Activated naive CD8-positive, alpha-beta T cell (primary cell): ENCODE results near the gene HOXB8.

Experiments
- H3K27ac Mint-ChIP-seq: one replicate; pipeline ENCODE4 v1.8.0; 2021; ENCODE audit warnings: mixed read lengths
- H3K27me3 Mint-ChIP-seq: one replicate; pipeline ENCODE4 v1.8.0; 2021; ENCODE audit warnings: mixed read lengths
- H3K36me3 Mint-ChIP-seq: one replicate; pipeline ENCODE4 v1.8.0; 2021; ENCODE audit warnings: mixed read lengths
- H3K4me1 Mint-ChIP-seq: one replicate; pipeline ENCODE4 v1.8.0; 2021; ENCODE audit warnings: low read depth, mixed read lengths
- H3K4me3 Mint-ChIP-seq: one replicate; pipeline ENCODE4 v1.8.0; 2021; ENCODE audit warnings: mild to moderate bottlenecking, mixed read lengths
- H3K9me3 Mint-ChIP-seq: one replicate; pipeline ENCODE4 v1.8.0; 2021; ENCODE audit warnings: low read depth, mixed read lengths

The HOXB8 gene

DNA sequence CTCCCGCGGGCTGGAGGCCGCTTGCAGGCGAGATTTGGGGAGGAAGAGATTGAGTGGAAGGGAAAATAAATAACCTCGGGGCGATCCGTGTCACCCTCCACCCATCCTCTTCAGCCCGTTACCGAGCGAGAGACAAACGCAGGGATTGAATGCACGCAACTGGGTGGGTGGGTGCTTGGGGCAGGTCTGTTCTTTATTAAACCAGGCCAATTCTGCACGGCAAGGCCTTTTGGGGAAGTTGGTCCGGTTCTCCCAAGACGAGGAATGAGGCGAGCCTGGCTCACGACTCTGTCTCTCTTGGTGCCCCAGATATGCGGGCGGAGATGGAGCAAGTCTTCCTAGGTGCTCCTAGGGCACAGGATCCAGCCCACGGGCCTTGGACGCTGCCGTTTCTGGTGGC is 3.9 kb downstream of the HOXB8 start:
- Mint-ChIP-seq H3K4me3 (peak overlapping the region; percentile 98), H3K27me3 (peaks cover 42% of the 10 kb centered on the region), H3K9me3 (no peaks in the 10 kb centered on the region), H3K27ac (no peak overlapping the region), H3K36me3 (no peaks in the 10 kb centered on the region), H3K4me1 (peaks cover 34% of the 10 kb centered on the region)

DNA sequence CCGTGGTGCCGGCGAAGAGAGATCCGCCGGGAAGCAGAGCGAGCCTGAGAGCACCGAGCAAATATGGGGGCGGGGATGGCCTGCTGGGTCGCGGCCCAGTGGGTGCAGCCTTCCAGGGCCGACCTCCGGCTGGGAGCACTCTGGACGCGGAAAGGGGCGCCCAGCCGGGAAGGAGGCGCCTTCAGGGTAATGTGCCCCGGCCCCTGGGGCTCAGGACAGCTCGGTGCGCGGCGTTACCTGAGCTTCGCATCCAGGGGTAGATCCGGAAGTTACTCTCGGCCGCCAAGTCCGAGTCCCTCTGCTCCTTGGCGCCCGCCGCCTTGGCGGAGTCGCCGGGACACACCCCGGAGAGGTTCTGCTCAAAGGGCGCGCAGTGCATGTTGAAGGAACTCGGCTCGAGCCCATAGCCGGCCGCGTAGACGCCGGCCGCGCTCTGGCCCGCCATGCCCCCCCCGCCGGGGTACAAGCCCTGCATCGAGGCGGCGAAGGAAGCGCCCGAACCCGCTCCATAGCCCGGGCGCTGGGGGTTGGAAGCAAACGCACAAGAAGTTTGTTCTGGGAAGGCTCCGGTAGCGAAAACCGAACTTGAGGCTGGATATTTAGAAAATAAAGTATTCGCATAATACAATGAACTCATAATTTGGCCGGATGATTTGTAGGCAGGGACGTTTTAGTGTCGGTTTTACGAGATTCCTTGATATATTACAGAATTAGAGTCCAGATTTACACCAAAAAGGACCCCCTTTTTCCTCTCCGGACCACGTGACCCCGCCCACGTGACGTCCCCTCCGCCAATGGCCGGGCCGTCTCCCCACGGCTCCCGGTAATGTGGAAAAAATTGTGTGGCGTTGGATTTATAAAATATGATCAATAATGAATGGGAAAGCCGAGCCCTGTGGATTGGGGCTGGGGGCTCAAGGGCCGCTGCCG is 4.5 kb downstream of the HOXB8 start, which contains the start of gene HOXB7:
HOXB7 (minus strand) TSS at position 736 of the 930 bp plus-strand sequence; CDS start at position 637, 99 bp downstream.
- no peak within 1 kb of the TSS for H3K27ac Mint-ChIP-seq
- no peaks in the 10 kb centered on the region for H3K36me3 Mint-ChIP-seq
- H3K27me3 Mint-ChIP-seq, result peaks cover 38% of the 10 kb centered on the region
- H3K4me1 Mint-ChIP-seq, result peaks cover 33% of the 10 kb centered on the region
- H3K4me3 Mint-ChIP-seq, result peak within 1 kb of the TSS; percentile 98
- no peaks in the 10 kb centered on the region for H3K9me3 Mint-ChIP-seq

DNA sequence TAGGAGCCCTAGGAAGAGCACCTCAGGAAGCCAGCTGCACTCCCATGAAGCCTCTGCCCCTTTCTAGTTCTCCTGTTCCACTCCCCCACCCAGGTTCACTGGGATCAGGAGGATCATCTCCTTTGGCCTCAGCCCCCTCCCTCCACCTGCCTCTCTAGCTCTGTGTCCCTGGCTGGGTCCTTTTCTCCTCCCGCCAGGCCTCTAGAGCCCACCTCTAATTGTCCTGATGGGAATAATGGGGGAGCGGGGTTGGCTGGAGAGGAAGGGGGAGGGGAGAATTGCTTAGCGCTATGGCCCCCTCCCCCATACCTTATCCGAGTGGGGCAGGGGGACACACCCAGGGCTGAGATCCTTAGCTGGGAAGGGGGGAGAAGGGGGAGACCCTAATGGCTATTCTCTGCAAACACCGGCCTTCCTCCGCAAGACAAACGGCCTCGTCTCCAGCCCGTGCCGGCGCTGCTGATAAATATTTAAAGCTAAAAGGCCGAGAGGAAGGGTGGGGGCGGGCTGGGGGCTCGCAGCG is 5.3 kb downstream of the HOXB8 start:
- H3K27me3 Mint-ChIP-seq, result peaks cover 32% of the 10 kb centered on the region
- H3K4me3 Mint-ChIP-seq, result peak overlapping the region; percentile 70
- no peaks in the 10 kb centered on the region for H3K9me3 Mint-ChIP-seq
- H3K27ac Mint-ChIP-seq, result no peak overlapping the region
- no peaks in the 10 kb centered on the region for H3K36me3 Mint-ChIP-seq
- H3K4me1 Mint-ChIP-seq, result peaks cover 27% of the 10 kb centered on the region

DNA sequence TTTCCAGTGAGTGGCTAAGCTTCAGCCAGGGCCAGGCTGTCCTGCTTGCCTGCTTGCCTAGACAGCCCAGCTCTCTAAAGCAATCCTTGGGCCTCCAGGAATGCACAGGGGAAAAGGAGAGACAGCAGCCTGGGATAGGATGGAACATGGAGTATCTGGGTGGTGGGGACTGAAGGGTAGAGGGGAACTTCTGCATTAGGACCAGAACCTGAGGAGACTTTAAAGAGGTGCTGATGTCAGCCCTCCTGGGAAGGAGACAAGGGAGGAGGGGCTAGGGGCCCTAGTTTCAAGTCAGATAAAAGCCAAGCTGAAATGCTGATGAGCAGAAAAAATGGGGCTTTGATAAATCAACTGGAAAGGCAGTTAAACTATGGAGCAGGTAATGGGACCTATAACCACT is 6.1 kb downstream of the HOXB8 start:
- Mint-ChIP-seq H3K4me1 (peaks cover 24% of the 10 kb centered on the region), H3K27ac (no peak overlapping the region), H3K36me3 (no peaks in the 10 kb centered on the region), H3K4me3 (peak overlapping the region; percentile 60), H3K27me3 (peaks cover 38% of the 10 kb centered on the region), H3K9me3 (no peaks in the 10 kb centered on the region)

GRCh38 chr17:48608494-48608834 is 6.6 kb downstream of the HOXB8 start:
- H3K27me3 Mint-ChIP-seq, result peaks cover 35% of the 10 kb centered on the region
- no peaks in the 10 kb centered on the region for H3K9me3 Mint-ChIP-seq
- no peaks in the 10 kb centered on the region for H3K36me3 Mint-ChIP-seq
- H3K4me1 Mint-ChIP-seq, result peaks cover 19% of the 10 kb centered on the region
- H3K4me3 Mint-ChIP-seq, result no peak overlapping the region
- no peak overlapping the region for H3K27ac Mint-ChIP-seq

DNA sequence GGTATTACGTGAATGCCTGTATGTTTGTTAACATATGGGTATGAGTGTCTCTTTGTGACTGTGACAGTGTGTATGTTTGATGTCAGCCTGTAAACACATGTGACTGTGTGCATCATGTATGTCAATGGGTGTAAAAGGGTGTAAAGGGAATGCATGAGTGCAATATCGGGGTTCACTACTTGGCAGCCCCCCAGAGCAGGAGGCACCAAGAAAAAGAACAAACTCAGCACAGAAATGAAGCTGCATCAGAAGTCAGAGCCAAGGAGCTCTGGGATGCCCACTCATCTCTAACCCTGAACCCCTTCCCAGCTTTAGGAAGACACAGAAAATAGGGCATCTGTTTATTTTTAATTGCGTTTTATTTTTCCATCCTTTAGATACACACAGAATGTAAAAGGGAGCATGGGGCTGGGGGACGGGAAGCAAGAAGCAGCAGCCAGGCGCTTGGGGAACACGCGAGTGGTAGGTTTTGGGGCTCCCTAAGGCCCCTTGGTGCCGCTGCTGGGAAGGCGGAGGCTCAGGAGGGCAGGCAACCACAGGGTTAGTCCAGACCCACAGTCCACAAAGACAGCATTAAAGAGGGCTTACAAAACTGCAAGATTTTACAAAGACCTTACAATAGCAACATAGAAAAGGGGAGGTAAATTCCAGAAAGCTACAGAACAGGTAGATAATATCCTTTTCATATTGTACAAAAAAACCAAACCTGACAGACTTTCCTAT is 8.0 kb downstream of the HOXB8 start:
- Mint-ChIP-seq H3K4me3 (no peak overlapping the region), H3K27ac (no peak overlapping the region), H3K36me3 (no peaks in the 10 kb centered on the region), H3K27me3 (peaks cover 40% of the 10 kb centered on the region), H3K4me1 (peaks cover 10% of the 10 kb centered on the region), H3K9me3 (no peaks in the 10 kb centered on the region)

DNA sequence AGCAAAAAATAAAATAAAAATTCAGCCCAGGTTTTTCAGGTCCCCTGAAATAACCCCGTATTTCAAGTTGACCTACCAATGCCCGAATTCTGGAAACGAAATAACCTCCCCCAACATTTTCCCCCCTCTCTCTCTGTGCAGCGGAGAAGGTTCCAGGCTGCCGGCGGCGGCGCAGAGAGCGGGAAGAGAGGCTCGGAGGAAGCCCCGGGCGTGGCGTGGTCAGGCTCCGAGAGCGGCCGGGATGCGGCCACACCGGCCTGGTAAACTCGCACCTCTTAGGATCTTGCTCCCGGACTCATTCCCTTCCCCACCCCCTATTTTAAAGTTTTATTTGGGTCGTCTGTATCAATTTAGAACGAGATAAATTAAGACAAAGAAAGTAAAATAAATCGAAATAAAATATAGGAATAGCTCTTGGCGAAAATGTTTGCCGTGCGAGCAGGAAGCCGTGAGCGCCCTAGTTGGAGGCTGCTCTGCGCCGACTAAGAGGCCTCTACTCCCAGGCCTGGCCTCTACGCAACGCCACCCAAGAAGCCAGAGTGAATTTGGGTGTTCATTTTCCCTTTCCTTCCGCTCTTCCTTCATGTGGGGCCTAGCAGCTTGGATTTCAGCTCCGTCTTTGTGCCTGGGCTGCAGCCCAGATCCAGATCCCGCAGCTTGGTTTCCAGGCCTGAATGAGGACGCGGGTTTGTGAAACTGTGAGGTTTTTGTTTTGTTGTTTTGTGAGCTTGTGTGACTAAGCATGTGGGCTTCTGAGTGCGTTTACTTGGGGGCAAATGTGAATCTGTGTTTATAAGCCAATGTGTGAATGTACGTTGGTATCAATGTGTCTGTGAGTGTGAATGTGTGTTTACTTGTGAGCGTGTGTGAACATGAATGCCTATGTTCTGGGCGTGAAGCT is 8.9 kb downstream of the HOXB8 start:
- peaks cover 37% of the 10 kb centered on the region for H3K27me3 Mint-ChIP-seq
- no peaks in the 10 kb centered on the region for H3K36me3 Mint-ChIP-seq
- no peak overlapping the region for H3K4me3 Mint-ChIP-seq
- H3K4me1 Mint-ChIP-seq, result peaks cover 5% of the 10 kb centered on the region
- no peak overlapping the region for H3K27ac Mint-ChIP-seq
- no peaks in the 10 kb centered on the region for H3K9me3 Mint-ChIP-seq

GRCh38 chr17:48605409-48605919 is 9.6 kb downstream of the HOXB8 start:
- H3K4me1 Mint-ChIP-seq, result no peaks in the 10 kb centered on the region
- H3K27ac Mint-ChIP-seq, result no peak overlapping the region
- peaks cover 38% of the 10 kb centered on the region for H3K27me3 Mint-ChIP-seq
- H3K9me3 Mint-ChIP-seq, result no peaks in the 10 kb centered on the region
- H3K4me3 Mint-ChIP-seq, result no peak overlapping the region
- H3K36me3 Mint-ChIP-seq, result no peaks in the 10 kb centered on the region

GRCh38 chr17:48604770-48605329 is 10.2 kb downstream of the HOXB8 start, which contains the start of gene HOXB6:
Gene HOXB6, minus strand, starts transcription at chr17:48604986. Its CDS starts 6,836 bp downstream, at chr17:48598150.
- Mint-ChIP-seq H3K9me3 (no peaks in the 10 kb centered on the region), H3K27me3 (peaks cover 44% of the 10 kb centered on the region), H3K4me3 (no peak within 1 kb of the TSS)

GRCh38 chr17:48603959-48604769 is 10.9 kb downstream of the HOXB8 start:
- Mint-ChIP-seq H3K36me3 (no peaks in the 10 kb centered on the region), H3K9me3 (no peaks in the 10 kb centered on the region), H3K27me3 (peaks cover 49% of the 10 kb centered on the region), H3K27ac (no peak overlapping the region), H3K4me3 (no peak overlapping the region), H3K4me1 (no peaks in the 10 kb centered on the region)

More at GRCh38 chr17:48604770-48605329, 10.2 kb downstream of the HOXB8 start, which contains the start of gene HOXB6:
- H3K4me1 Mint-ChIP-seq, result no peaks in the 10 kb centered on the region
- no peaks in the 10 kb centered on the region for H3K36me3 Mint-ChIP-seq
- no peak within 1 kb of the TSS for H3K27ac Mint-ChIP-seq

DNA sequence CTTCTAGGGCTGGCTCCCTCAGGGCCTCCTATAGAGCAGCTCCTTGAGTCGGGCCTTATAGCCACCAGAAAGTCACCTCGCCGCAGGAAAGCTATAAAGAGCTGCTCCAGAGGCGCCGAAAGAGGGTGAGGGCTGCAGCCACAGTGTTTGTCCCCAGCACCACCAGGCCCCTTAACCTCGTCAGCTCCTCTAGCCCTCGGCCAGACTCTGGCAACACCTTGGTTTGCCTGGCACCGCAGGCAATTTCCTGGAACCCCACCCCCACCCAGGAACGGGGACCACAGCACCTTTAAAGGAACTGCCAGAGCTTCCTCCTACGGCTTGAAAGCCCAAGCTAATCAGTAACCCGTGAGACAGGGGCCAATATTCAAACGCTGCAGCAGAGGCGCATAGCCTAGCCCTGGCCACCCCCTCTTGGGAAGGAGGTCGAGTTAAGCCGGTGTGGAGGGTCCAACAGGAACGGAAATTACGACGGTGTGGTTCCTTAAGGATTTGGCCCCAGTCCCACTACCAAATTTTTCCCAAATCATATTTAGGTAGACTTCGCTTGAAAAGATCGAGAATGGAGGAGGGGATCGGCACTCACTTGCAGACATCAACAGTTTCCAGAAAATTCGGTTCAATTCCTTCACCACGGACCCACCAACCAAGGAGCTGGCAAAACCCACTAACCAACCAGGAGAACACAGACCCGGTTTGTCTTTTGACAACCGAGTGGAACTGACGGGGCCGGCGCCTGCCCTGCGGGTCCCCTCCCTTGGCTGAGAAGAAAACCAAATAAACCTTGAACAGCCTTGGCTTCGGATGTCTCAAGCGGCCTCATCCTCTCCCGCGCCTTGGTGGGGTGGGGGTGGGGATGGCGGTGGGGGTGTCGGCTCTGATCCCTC is 13.3 kb downstream of the HOXB8 start:
- Mint-ChIP-seq H3K27me3 (peaks cover 56% of the 10 kb centered on the region), H3K4me1 (peaks cover 19% of the 10 kb centered on the region), H3K27ac (no peak overlapping the region), H3K36me3 (no peaks in the 10 kb centered on the region), H3K9me3 (no peaks in the 10 kb centered on the region), H3K4me3 (no peak overlapping the region)

DNA sequence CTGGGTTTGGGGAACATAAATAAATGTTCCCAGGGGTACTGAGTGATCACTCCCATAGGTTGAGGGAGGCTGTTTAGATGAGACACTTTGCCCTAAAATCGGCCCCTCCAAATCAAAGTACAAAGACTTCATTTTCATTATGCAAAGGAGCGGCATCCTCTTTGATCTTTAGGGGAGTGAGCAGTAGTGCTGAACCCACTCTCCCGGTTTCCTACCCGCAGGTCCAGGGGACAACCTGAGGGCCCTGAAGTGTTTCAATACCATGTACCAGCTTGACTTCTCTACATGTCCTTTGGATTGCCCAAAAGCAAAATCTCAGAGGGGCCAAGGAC is 13.9 kb downstream of the HOXB8 start:
- H3K27ac Mint-ChIP-seq, result no peak overlapping the region
- H3K4me1 Mint-ChIP-seq, result peaks cover 26% of the 10 kb centered on the region

More for the DNA sequence above, 13.9 kb downstream of the HOXB8 start:
- Mint-ChIP-seq H3K9me3 (no peaks in the 10 kb centered on the region), H3K27me3 (peaks cover 58% of the 10 kb centered on the region), H3K36me3 (no peaks in the 10 kb centered on the region), H3K4me3 (no peak overlapping the region)
